Measurements from ENCODE around the gene MCU. TPM values are rescaled to one million over a fixed set of nuclear protein-coding genes. Genes with fewer than 3 reads are reported as not detected.
"Not testable (repeated sequence)": the region's sequence is repeated elsewhere in the genome, so short reads cannot be mapped to it uniquely, and the experiment has no call there.

The MCU gene
- total RNA-seq, 2 donors from 2014 or later: 15.0 to 24.6 TPM

DNA sequence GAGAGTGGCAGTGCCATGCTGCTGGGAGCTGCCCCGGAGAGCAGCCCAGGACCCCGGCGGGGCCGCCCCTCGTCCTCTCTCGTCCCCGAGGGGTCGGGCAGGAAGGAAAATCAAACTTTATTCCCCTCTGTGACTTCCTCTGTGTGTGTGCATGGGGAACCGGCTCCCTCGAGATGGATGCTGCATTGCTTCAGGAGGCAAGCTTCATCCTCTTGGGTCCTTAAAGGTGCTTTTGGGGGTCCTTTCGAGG lies 726 bp downstream of the MCU start:
- Histone ChIP-seq H3K27me3 (replicated peaks; ENCODE audit: insufficient read depth) (no peaks in the 10 kb centered on the region), H3K36me3 (no peaks in the 10 kb centered on the region), H3K27ac (peak overlapping the region; percentile 82 to 83), H3K4me1 (ENCODE audit: control insufficient read depth in 1 of 2, low read depth in 2 of 2) (peaks cover 20 to 42% of the 10 kb centered on the region in 2 donors), H3K9me3 (no peaks in the 10 kb centered on the region), H3K4me3 (peak overlapping the region; percentile 92)
- no peak for DNase-seq (ENCODE audit: low spot score)
- ATAC-seq (ENCODE audit: insufficient number of reproducible peaks, low FRiP score, low read depth): no peak
- TF ChIP-seq CTCF (IDR thresholded peaks at IDR 0.05): no peak

DNA sequence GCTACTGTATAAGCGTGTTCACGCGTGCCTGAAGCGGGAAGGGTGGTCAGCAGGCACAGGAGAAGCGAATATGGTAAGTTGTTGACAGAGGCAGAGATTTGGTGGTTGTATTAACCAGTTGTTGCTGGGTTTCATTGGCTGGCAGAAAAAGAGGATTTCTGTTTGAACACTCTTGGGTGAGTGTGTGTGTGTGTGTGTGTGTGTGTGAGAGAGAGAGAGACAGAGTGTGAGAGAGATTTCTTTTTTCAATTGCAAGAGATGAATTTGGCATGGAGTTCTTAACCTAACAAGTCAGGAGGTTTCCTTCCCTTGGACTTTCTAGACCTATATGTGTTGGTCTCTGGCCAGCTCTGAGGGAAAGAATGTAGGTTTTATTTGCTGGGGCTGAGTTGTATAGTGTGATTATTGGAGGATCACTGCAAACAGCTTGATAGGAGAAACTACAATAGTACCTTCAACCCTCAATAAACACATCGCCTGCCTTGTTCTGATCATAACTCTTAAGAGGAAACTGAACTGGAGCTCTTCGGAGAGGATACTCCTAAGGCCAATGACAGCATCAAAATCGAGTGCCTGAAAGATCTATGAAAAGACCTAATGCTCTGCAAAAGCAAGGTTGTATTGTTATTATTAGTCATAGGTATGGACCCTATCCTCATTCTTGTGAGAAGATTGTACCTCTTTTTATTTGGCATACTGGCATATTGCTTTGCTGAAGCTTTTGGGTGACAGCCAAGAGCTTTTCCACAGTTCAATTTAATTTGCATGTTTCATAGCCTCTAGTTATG lies 1.2 kb downstream of the MCU start:
- Histone ChIP-seq H3K36me3 (no peaks in the 10 kb centered on the region), H3K27ac (peak overlapping the region; percentile 82 to 83), H3K27me3 (replicated peaks; ENCODE audit: insufficient read depth) (no peaks in the 10 kb centered on the region), H3K4me3 (peak overlapping the region; percentile 92), H3K9me3 (no peaks in the 10 kb centered on the region), H3K4me1 (ENCODE audit: control insufficient read depth in 1 of 2, low read depth in 2 of 2) (peaks cover 18 to 37% of the 10 kb centered on the region in 2 donors)
- TF ChIP-seq CTCF (IDR thresholded peaks at IDR 0.05): no peak
- ATAC-seq (ENCODE audit: insufficient number of reproducible peaks, low FRiP score, low read depth): no peak
- DNase-seq (ENCODE audit: low spot score): no peak

DNA sequence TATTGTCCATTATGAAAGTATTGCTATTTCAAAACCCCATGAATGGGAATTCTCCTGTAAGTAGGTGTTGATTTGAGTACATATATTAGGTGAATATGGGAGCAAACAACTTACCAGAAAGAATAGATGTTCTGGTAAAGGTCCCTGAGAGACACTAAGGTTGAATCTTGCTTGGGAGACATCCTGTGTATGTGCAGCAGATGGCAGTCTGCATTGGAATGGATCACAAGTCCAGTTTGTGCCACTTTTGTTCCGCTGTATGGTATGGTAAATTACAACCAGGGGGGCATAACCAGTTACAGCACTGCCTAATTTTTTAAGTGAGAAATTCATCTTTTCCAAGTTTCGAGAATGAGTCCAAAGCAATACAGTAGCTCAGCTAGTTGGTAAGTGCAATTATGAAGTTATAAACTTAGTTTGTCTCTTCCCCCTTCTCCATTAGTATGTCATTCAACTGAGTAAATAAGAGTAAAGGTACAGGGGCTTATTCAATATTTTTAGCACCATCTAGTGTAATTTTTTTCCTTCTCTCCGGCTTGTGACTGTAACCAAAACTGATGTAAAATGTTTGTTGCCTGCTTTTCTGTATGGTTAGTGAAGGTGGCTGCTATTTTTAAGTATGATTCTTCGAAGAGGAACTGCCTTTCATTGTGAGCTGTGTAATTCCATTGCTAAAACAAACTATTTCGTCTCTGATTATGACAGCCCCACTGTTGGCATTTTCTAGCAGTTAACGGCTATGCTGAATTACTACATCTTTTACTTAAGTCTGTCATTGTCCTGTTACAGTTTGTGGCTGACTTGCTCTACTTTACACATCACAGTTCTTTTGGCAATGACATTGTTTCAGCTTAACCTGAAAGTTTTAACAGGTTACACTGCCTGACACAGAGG lies 2.8 kb downstream of the MCU start:
- H3K9me3 ChIP-seq: no peaks in the 10 kb centered on the region
- no peaks in the 10 kb centered on the region for H3K36me3 ChIP-seq
- H3K4me3 ChIP-seq: peak overlapping the region; percentile 92
- DNase-seq (ENCODE audit: low spot score): no peak
- no peak for ATAC-seq (ENCODE audit: insufficient number of reproducible peaks, low FRiP score, low read depth)
- H3K27ac ChIP-seq: peak overlapping the region; percentile 1 to 64
- peaks cover 18 to 35% of the 10 kb centered on the region in 2 donors for H3K4me1 ChIP-seq (ENCODE audit: control insufficient read depth in 1 of 2, low read depth in 2 of 2)
- no peaks in the 10 kb centered on the region for H3K27me3 ChIP-seq (replicated peaks; ENCODE audit: insufficient read depth)
- TF ChIP-seq CTCF (IDR thresholded peaks at IDR 0.05): peak; percentile 31

GRCh38 chr10:72695496-72695895 lies 3.6 kb downstream of the MCU start:
- DNase-seq (ENCODE audit: low spot score): no peak
- no peak for TF ChIP-seq CTCF (IDR thresholded peaks at IDR 0.05)
- Histone ChIP-seq H3K27me3 (replicated peaks; ENCODE audit: insufficient read depth) (no peaks in the 10 kb centered on the region), H3K9me3 (no peaks in the 10 kb centered on the region), H3K4me3 (peak overlapping the region; percentile 92), H3K36me3 (no peaks in the 10 kb centered on the region), H3K4me1 (ENCODE audit: control insufficient read depth in 1 of 2, low read depth in 2 of 2) (peaks cover 18 to 35% of the 10 kb centered on the region in 2 donors), H3K27ac (peak overlapping the region in 1 of 2 donors; percentile 64)
- no peak for ATAC-seq (ENCODE audit: insufficient number of reproducible peaks, low FRiP score, low read depth)

GRCh38 chr10:72697716-72698115 lies 5.8 kb downstream of the MCU start:
- DNase-seq (ENCODE audit: low spot score) (no peak), ATAC-seq (ENCODE audit: insufficient number of reproducible peaks, low FRiP score, low read depth) (no peak)
- no peaks in the 10 kb centered on the region for H3K27me3 ChIP-seq (replicated peaks; ENCODE audit: insufficient read depth)
- no peak overlapping the region for H3K4me3 ChIP-seq
- no peak for TF ChIP-seq CTCF (IDR thresholded peaks at IDR 0.05)
- no peaks in the 10 kb centered on the region for H3K36me3 ChIP-seq
- H3K27ac ChIP-seq: no peak overlapping the region
- no peaks in the 10 kb centered on the region for H3K9me3 ChIP-seq
- H3K4me1 ChIP-seq (ENCODE audit: control insufficient read depth in 1 of 2, low read depth in 2 of 2): peaks cover 18 to 46% of the 10 kb centered on the region in 2 donors

DNA sequence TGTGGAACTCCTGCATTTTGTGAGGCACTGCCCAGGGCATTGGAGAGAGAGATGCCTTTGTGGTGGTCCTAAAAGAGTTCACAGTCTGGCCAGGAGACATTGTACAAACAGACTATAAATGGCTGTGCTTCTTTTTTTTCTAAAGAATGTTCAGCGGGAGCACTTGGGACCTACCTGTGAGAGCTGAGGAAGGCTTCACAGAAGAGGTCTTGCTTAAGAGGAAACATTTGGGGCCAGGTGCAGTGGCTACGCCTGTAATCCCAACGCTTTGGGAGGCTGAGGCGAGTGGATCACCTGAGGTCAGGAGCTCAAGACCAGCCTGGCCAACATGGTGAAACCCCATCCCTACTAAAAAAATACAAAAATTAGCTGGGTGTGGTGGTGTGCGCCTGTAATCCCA lies 10.5 kb downstream of the MCU start:
- not testable (repeated sequence) for ATAC-seq (ENCODE audit: insufficient number of reproducible peaks, low FRiP score, low read depth); DNase-seq (ENCODE audit: low spot score); H3K27me3 ChIP-seq (replicated peaks; ENCODE audit: insufficient read depth); H3K9me3 ChIP-seq; H3K36me3 ChIP-seq
- H3K4me1 ChIP-seq (ENCODE audit: control insufficient read depth in 1 of 2, low read depth in 2 of 2): peaks cover 0 to 18% of the 10 kb centered on the region in 2 donors
- H3K4me3 ChIP-seq: peak overlapping the region; percentile 31
- peak overlapping the region; percentile 40 to 68 for H3K27ac ChIP-seq

Data from thoracic aorta (tissue), 2 donors.